ENCODE results near the gene AVL9. TPM values are rescaled to one million over a fixed set of nuclear protein-coding genes. Genes with fewer than 3 reads are reported as not detected.

AVL9 gene
- total and polyA plus RNA-seq, 2 of the 4 experiments (the other 2 are of a cell fraction): 13.1 to 21.7 TPM

DNA sequence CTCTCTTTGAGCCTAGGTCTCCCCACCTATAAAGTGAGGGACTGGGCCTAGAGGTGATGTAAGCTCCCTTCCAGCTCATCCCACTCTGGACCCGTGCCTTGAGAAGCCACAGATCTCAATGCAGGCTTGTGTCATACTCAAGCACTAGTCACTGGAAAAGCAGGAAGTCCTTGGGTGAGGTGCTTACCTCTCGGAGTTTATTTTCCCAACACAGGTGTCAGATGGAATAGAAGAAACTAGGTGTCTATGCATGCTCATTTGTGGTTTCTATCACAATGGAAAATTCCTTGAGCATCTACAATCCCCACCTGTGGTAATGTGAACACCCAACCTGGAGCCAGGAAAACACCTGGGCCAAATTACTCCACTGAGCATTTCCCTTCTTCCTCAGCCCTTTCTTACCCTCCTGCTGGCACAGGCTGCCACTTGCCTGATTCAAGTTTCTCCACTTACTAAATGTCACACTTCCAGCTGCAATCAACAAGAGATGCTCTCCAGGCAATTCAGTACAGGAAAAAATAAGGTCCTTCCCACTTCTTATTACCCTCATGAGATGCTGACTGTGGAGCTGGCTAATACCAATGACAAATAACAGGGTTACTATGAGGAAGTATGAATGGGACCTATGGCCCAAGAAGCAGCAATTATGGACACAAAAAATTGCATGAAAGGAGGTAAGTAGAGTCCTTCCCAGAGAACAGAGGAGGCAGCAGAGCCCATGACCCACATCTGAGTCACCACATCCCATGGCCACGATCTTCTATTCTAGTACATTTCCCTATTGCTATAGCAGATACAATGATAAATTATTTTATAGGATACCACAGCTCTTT, 18.3 kb upstream of the AVL9 start (continued):
- TF ChIP-seq BHLHE40 (IDR thresholded peaks at IDR 0.05; ENCODE audit: low read depth, low read length): no peak

DNA sequence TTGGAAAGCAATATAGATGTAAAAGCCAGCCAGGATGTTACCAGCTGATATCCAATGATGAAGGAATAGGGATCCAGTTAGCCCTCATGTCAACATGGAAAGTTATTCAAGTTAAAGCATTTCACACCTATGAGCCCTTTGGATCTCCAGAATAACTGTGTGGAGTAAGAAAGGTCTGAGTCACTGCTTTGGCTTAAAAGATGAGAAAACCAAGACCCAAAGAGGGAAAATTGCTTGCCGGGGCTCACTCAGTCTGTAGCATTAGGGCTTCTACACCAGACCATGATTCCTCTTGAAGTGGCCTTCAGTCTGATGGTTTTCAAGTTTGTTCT, 17.7 kb upstream of the AVL9 start:
- no peak overlapping the region for H2BK20ac ChIP-seq (ENCODE audit: low read depth, low read length)
- no peak overlapping the region for H4K91ac ChIP-seq (ENCODE audit: insufficient read depth, low read depth, low read length)
- no peak for TF ChIP-seq MXI1 (IDR thresholded peaks at IDR 0.05; ENCODE audit: borderline replicate concordance, low read depth, low read length)
- no peak overlapping the region for H3K9ac ChIP-seq (ENCODE audit: low read depth, low read length)
- no peak overlapping the region for H2AFZ ChIP-seq (replicated peaks; ENCODE audit: low read length, poor library complexity)
- H3K9me1 ChIP-seq (ENCODE audit: insufficient read depth, low read length): 0 out of 2 replicates have a peak, but pooled peaks cover 3% of the 10 kb centered on the region
- dilution Hi-C loops (cut with HindIII; ENCODE audit: low sequenced_read_pairs, unreplicated experiment) (no loop called here), in situ Hi-C loops (cut with MboI; ENCODE audit: low sequenced_read_pairs) (loop anchor here (5.0 kb wide), 1 partner anchor 260 kb away; no protein-coding TSS in a partner anchor), intact Hi-C loops (cut with micrococcal nuclease) (no loop called here)
- no peak overlapping the region for H3K27ac ChIP-seq (ENCODE audit: insufficient read depth, low read length)
- no peak overlapping the region for H3K4me2 ChIP-seq (ENCODE audit: low read depth, low read length)
- no peaks in the 10 kb centered on the region for H3K36me3 ChIP-seq (ENCODE audit: control insufficient read depth, insufficient read depth, low read length)
- no peaks in the 10 kb centered on the region for H4K20me1 ChIP-seq (ENCODE audit: insufficient read depth, low read length)
- no peak overlapping the region for H3K4ac ChIP-seq (ENCODE audit: low read depth, low read length)
- no peak overlapping the region for H2BK15ac ChIP-seq (ENCODE audit: low read depth, low read length)
- no peaks in the 10 kb centered on the region for H3K79me1 ChIP-seq (ENCODE audit: low read depth in 1 of 2, low read length in 2 of 2)
- no peak overlapping the region for H3K18ac ChIP-seq (ENCODE audit: low read depth, low read length)
- no peak overlapping the region for H2AK5ac ChIP-seq (ENCODE audit: low read depth, low read length)
- no peak overlapping the region for H2BK5ac ChIP-seq (ENCODE audit: low read depth, low read length, poor library complexity, severe bottlenecking)
- DNase-seq (no peak), ATAC-seq (ENCODE audit: low read depth) (no peak)
- no peak overlapping the region for H2BK120ac ChIP-seq (ENCODE audit: low read depth, low read length)
- no peak overlapping the region for H4K5ac ChIP-seq (ENCODE audit: low read depth, low read length)
- no peak overlapping the region for H2AK9ac ChIP-seq (replicated peaks; ENCODE audit: low read depth, low read length, poor library complexity)
- H4K8ac ChIP-seq (ENCODE audit: low read depth in 2 of 2, low read length in 2 of 2): no peak overlapping the region
- H3K27me3 ChIP-seq (ENCODE audit: control insufficient read depth, insufficient read depth, low read length): no peaks in the 10 kb centered on the region
- H3K14ac ChIP-seq (replicated peaks; ENCODE audit: low read depth, low read length): no peak overlapping the region
- H3K23ac ChIP-seq (ENCODE audit: low read depth, low read length): no peak overlapping the region
- no peaks in the 10 kb centered on the region for H3K9me3 ChIP-seq (ENCODE audit: control insufficient read depth, insufficient read depth, low read length)
- POLR2A ChIA-PET (ENCODE audit: unreplicated experiment): no interaction called here
- H3K4me1 ChIP-seq (ENCODE audit: control insufficient read depth, insufficient read depth, low read length): peaks cover 3% of the 10 kb centered on the region; the same call in 1 of the 2 replicates
- BruUV-seq (replicated peaks): no TSS peak
- H3K56ac ChIP-seq (ENCODE audit: extremely low read depth, insufficient read depth, low read length): no peak overlapping the region
- no peak overlapping the region for H3K4me3 ChIP-seq (ENCODE audit: insufficient read depth, low read depth, low read length)
- WGBS, 2 experiments (ENCODE audit: extremely low coverage in 2 of 2, insufficient read length in 1 of 2): no CpG with 5 or more reads among the region's 1 CpG
- CTCF ChIA-PET: interaction anchor here (0.6 kb wide), 1 partner anchor 267 kb away, joined by 3 read pairs; no protein-coding TSS in a partner anchor

Measured in IMR-90 (cell line).